ENCODE results near the gene RNF168.
A peak's percentile ranks its signal among the peaks of the same experiment; 100 is the strongest.
"Not testable (repeated sequence)": the region's sequence is repeated elsewhere in the genome, so short reads cannot be mapped to it uniquely, and the experiment has no call there.

RNF168 gene

DNA sequence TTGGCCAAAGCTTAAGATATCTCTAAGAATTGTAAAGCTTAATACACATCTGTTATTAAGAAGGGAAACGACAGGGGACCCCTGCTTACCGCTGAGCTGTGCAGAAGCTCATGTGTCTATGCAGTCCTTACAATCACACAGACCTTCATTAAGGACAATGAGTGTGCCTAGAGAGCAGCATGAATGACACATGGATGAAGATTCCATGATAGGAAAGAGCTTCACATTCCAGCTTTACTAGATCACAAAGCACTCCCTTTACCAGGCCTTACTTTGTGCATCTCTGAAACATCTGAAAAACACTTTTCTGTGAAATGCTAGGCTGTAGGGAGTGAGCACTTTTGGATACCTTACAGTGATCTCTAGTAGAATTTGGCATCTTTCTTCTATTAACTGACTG, 32.0 kb downstream of the RNF168 start:
- peak in 1 of 2 experiments; percentile 4 for DNase-seq (ENCODE audit: low read depth in 2 of 2)

DNA sequence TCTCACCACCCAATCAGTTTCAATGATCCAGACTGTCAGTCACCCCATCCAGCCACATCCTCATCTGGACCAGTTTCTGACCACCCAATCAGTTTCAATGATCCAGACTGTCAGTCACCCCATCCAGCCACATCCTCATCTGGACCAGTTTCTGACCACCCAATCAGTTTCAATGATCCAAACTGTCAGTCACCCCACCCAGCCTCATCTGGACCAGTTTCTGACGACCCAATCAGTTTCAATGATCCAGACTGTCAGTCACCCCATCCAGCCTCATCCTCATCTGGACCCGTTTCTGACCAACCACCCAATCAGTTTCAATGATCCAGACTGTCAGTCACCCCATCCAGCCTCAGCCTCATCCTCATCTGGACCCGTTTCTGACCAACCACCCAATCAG, 33.4 kb downstream of the RNF168 start:
- not testable (repeated sequence) for DNase-seq (ENCODE audit: low read depth in 2 of 2)

DNA sequence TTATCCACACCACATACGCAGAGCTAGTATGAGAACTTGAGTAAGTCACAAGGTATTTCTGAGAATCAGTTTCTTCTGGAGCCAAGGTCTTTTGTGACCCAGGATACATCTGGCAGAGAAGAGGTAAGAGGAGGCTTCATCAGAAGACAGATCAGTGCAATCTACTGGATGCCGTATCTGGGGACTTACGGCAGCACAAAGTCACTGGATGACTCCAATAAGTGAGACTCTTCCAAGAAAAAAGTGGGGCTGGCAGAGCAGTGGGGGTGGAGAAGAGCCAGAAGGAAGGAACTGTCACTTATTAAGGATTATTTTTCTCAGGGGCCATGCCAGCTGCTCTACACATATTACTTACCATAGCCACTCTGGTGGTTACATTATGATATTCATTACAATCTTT, 39.8 kb downstream of the RNF168 start:
- no peak for DNase-seq (ENCODE audit: low read depth in 2 of 2)

DNA sequence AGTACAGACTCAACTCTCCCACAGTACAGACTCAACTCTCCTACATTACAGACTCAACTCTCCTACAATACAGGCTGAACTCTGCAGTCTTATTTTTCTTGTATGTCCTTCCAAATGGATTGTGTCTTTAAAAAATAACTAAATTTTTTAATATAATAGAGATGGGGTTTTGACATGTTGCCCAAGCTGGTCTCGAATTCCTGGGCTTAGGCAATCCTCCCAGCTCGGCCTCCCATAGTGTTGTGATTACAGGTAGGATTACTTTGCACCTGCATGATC, 40.2 kb downstream of the RNF168 start:
- no peak for DNase-seq (ENCODE audit: low read depth in 2 of 2)

DNA sequence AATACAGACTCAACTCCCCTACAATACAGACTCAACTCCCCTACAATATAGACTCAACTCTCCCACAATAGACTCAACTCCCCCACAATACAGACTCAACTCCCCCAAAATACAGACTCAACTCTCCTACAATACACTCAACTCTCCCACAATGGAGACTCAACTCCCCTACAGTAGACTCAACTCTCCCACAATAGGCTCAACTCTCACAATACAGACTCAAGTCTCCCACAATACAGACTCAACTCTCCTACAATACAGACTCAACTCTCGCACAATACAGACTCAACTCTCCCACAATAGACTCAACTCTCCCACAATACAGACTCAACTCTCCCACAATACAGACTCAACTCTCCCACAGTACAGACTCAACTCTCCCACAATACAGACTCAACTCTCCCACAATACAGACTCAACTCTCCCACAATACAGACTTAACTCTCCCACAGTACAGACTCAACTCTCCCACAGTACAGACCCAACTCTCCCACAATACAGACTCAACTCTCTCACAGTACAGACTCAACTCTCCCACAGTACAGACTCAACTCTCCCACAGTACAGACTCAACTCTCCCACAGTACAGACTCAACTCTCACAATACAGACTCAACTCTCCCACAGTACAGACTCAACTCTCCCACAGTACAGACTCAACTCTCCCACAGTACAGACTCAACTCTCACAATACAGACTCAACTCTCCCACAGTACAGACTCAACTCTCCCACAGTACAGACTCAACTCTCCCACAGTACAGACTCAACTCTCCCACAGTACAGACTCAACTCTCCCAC, 40.7 kb downstream of the RNF168 start:
- DNase-seq (ENCODE audit: low read depth in 2 of 2): not testable (repeated sequence)

DNA sequence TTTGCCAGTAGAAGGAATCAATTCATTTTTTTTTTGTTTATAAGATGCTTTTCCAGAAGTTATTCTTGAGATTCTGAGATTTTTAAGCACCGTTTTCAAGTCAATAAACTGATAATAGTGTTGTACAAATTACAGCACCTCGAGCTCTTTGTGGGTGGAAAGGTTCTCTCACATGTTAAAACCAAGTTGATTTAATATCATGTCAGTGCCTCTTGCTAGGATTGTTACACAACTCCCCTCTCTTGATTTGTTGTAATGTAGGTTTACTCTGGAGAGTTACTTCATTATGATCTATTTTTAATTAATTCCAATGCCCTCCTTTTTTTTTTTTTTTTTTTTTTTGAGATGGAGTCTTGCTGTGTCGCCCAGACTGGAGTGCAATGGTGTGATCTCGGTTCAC, 45.5 kb downstream of the RNF168 start:
- no peak for DNase-seq (ENCODE audit: low read depth in 2 of 2)

DNA sequence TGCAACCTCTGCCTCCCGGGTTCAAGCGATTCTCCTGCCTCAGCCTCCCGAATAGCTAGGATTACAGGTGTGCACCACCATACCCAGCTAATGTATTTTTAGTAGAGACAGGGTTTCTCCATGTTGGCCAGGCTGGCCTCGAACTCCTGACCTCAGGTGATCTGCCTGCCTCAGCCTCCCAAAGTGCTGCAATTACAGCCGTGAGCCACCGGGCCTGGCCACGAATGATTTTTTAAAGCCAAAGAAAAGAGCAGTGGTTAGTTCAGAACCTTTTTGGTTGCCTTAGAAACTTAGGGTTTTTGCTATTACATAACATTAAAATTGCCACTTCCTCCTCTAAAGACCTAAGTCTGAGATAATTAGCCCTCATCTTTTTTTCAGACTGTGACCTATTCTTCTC, 46.1 kb downstream of the RNF168 start:
- DNase-seq (ENCODE audit: low read depth in 2 of 2): not testable (repeated sequence)

DNA sequence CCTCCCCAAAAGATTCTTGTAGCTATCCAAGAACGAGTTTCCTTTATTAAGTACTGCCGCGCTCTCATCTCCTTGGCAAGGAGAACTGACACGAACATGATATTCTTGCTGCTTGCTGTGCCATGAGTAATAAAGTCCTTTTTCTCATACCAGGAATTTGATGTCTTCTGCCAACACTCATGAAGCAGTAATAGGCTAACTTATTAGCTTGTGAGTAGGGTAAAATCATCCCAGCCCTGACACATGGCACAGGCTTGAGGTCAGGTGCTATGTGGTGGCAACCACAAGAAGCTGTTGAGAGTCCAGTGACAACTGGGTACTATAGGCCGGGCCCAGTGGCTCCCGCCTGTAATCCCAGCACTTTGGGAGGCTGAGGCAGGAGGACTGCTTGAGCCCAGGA, 48.6 kb downstream of the RNF168 start:
- no peak for DNase-seq (ENCODE audit: low read depth in 2 of 2)

DNA sequence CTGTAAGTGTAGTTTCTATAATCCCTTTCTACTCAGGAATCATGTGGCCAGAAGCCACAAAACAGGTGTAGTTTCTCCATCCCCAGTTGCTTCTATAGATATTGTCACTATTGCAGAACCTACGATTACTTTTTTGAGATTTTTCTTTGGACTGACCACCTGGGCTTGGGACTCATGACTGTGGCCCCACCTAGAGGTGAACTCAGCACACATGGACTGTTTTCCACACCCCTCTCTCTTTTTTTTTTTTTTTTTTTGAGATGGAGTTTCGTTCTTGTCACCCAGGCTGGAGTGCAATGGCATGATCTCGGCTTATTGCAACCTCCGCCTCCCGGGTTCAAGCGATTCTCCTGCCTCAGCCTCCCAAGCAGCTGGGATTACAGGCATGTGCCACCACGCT, 58.2 kb downstream of the RNF168 start:
- not testable (repeated sequence) for DNase-seq (ENCODE audit: low read depth in 2 of 2)

DNA sequence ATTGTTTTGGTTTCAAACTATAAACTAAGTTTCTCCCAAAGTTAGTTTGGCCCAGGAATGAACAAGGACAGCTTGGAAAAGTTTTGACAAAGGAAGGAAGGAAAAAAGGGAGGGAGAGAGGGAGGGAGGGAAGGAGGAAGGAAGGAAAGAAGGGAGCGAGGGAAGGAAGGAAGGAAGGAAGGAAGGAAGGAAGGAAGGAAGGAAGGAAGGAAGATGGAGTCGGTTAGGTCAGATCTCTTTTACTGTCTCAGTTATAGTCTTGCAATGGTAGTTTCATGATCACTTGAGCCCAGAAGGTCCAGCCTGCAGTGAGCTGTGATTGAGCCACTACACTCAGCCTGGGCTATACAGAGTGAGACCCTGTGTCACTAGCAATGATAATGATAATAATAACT, 59.1 kb downstream of the RNF168 start:
- no peak for DNase-seq (ENCODE audit: low read depth in 2 of 2)

DNA sequence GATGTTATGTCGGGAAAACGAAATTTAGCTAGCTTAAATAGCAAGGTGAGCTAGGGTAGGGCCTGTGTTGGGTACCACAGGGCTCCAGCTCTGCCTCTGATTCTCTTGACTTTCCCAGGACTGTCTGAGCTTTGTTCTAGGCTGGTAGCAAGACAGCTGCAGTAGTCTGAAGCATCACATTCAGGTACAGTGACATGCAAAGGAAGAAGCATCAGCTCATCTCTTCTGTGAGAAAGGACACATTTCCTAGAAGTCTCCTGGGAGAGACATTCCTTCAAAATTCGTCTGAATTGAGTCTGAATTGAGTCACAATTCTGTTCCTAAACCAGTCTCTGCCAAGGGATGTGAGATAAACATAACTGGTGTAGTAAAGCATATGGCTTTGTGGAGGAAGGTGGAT, 62.9 kb downstream of the RNF168 start:
- DNase-seq (ENCODE audit: low read depth in 2 of 2): no peak

DNA sequence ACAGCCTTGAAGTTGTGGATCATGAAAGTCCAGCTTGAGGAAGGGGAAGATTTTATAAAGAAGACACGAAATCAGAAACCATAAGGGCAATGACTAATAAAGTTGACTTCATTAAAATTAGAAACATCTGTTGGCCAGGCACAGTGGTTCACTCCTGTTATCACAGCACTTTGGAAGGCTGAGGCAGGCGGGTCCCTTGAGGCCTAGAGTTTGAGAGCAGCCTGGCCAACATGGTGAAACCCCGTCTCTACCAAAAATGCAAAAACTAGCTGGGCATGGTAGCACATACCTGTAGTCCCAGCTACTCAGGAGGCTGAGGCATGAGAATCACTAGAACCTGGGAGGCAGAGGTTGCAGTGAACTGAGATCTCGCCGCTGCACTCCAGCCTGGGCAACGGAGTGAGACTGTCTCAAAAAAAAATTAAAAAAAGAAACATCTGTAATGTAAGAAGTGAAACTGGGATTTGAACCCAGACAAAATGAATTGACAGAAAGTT, 63.5 kb downstream of the RNF168 start:
- DNase-seq (ENCODE audit: low read depth in 2 of 2): peak; percentile 75 to 77

DNA sequence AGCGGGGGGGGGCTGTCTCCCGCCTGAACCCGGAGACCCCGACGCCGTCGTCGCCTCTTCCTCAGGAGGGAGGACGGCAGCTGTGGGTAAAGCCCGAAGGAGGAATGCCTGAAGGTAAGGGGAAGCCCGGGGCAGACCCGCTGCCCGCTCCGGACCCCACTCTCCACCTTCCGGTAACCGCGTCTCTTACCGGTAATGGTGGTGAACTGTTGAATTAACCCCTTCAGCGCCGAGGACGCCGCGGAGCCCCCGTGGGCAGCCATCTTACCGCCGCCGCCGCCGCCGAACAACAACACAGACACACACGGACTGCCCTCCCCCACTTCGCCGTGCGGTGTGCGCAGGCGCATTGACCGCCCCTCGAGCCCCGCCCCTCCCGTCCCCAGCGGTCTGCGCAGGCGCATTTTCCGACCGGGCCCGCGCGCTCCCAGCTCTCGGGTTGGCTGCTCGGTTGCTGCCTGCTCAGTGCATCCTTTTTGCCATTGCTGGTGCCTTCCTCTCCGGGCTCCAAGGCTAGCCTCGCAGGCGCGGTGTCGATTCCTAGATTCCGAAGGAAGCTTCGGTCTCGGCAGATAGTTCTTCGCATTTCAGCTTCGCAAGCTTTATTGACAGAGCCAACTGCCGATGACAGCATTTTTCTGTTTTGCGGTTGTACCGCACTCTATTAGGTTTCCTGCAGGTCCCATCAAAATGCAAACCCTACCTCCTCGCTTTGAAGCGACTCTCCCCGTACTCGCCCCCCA, 71.3 kb downstream of the RNF168 start, which contains the start of gene UBXN7:
Gene UBXN7, minus strand, starts transcription at position 291 of the 743 bp plus-strand sequence. Its CDS starts 28 bp downstream, at position 263.
- peak; percentile 79 to 85 for DNase-seq (ENCODE audit: low read depth in 2 of 2)

DNA sequence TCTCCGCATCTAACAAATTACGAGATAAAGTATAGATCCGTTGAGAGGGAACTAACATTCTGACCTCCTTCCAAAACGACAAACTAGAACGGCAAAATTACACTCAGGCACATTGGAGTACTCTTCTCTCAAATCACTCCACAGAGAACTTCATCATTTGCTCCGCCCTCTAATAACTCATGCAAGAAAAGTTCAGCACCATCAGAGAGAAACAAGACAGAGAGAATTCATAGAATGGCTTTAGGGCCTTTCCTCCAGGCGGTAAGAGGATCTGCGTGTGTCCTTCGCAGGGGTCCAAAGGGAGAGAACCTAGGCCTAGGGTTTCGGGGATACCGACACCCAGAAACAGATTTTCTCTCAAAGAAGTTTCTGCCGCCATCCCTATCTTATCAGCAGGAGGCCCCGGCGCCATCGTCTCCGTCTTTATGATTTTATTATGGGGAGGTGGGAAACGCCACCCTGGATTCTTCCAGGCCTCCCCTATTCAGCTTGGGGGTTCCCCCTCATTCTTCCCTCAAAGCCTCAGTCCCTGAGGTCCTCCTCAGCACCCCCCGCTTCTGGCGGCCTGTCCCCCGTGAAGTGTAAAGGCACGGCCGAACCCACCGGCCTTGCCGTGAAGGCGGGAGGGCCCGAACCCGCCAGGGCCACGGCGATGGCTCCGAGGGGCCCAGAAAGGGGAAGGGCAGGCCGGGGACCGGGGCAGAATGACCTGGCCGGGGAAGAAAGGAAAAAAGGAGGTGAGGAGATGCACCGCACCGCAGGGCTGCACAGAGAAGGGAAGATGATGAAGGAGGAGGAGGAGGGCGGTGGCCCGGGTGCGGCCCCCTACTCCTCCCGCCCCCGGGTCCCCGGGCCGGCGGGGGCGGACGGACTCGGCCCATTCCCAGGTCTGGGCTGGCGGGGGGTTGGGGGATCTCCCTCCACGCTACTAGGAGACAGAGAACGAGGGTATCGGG, 72.1 kb downstream of the RNF168 start:
- peak; percentile 15 to 23 for DNase-seq (ENCODE audit: low read depth in 2 of 2)

DNA sequence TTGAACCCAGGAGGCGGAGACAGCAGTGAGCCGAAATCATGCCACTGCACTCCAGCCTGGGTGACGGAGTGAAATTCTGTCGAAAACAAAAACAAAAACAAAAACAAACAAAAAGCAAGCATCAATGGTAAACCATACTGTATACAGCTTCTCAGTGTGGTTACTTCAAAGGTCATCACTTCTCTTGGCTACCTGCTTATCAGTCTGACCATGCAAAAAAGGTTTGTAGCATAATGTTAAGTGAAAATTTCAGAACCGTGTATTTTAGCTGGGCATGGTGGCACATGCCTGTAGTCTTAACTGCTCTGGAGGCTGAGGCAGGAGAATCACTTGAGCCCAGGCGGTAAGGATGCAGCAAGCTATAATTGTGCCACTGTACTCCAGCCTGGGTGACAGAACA, 75.5 kb downstream of the RNF168 start:
- no peak for DNase-seq (ENCODE audit: low read depth in 2 of 2)

DNA sequence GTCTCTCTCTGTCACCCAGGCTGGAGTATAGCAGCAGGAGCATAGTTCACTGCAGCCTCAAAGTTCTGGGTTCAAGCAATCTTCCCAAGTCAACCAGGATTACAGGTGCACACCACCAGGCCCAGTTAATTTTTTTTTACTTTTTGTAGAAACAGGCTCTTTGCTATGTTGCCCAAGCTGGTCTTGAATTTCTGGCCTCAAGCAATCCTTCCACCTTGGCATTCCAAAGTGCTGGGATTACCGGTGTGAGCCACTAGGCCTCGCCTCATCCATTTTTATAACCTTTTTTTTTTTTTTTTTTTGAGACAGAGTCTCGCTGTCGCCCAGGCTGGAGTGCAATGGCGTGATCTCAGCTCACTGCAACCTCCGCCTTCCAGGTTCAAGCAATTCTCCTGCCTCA, 79.1 kb downstream of the RNF168 start:
- DNase-seq (ENCODE audit: low read depth in 2 of 2): not testable (repeated sequence)

DNA sequence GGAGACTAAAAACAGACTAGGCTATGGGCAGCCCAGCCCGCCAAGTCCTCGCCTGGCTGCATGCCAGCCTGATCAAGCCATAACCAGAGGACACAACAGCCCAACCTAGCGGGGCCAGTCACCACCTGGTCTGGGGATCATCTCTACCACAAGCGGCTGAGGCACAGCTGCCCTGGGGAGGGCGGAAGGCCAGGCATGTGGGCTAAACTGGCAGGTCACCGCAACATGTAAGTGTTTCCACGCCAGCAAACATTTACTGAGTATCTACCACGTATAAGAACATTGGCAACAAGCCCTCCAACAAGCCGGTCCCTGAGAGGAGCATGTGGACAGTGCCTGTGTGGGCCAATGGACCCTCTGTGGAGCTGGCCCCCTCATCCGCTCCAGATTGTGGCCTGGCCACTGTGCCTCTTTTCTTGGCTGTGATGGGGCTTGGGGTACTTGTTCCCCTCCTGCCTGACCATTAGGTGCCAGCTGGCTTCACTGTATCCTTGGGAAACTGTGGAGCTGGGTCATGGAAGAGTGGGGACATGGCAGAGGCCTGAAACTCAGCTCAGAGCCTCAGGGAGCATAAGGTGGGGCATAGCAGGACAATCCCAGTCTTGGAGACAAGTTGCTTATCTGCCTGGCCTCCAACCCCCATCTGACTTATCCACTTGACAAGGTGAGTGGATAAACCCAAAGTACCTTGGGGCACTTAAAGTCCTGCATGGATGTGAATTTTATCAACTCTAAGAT, 80.4 kb downstream of the RNF168 start:
- no peak for DNase-seq (ENCODE audit: low read depth in 2 of 2)

DNA sequence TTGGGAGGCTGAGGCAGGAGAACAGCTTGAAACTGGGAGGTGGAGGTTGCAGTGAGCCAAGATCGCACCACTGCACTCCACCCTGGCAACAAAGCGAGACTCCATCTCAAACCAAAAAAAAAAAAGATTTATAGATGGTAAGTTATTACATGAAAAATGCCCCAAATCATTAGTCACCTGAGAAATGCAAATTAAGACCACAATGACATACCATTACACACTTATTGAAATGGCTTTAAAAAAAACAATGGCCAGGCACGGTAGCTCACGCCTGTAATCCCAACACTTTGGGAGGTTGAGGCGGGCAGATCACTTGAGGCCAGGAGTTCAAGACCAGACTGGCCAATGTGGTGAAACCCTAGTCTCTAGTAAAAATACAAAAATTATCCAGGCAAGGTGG, 81.9 kb downstream of the RNF168 start:
- DNase-seq (ENCODE audit: low read depth in 2 of 2): not testable (repeated sequence)

DNA sequence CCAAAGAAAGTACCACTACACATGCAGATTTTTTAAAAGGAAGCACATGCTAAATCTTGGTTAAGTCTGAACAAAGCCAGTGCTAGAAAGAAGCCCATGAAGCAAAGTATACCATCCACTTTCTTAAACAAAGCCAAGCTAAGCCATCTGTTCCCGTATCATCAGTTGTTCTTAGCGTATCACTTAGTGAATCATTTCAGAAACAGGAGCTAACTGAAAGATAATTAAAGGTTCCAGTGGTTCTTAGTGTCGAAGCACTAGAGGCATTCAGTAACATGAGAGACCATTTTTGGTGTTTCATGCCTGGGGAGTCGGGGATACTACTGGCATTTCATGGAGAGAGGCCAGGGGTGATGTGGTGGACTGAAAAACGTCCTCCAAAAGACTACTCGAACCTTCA, 84.2 kb downstream of the RNF168 start:
- no peak for DNase-seq (ENCODE audit: low read depth in 2 of 2)

Data from fibroblast of skin of left biceps (primary cell).